PC-3 (cell line): ENCODE data around the gene CCDC7. TPM values are rescaled to one million over a fixed set of nuclear protein-coding genes. Genes with fewer than 3 reads are reported as not detected.
"Not testable (repeated sequence)": the region's sequence is repeated elsewhere in the genome, so short reads cannot be mapped to it uniquely, and the experiment has no call there.

Experiments used
- ATAC-seq: fragments of 200-7000 bp; cut with Tn5 transposase; 2 replicates; pipeline ENCODE4 v1.9.1; 2020; ENCODE audit warnings: mild to moderate bottlenecking, moderate library complexity
- BruUV-seq: library from RNA; stranded (reverse); fragments of 400-500 nt; replicated peaks from 2 replicates; lab custom pipeline; 2021; lab: Mats Ljungman, UMichigan
- CTCF ChIA-PET: fragments of 300-600 bp; sonication (Branson Sonifier 250); formaldehyde crosslinking; loops from one replicate; lab custom pipeline; 2022; ENCODE audit warnings: antibody characterized with exemption; lab: Charles Lee
- POLR2A ChIA-PET: fragments of 300-600 bp; sonication (Branson Sonifier 250); formaldehyde crosslinking; loops from one replicate; lab custom pipeline; 2022; ENCODE audit warnings: antibody characterized with exemption; ENCODE audit not compliant: unreplicated experiment; lab: Charles Lee
- DNase-seq: peaks from one replicate; pipeline ENCODE4 v3.0.0-alpha.2; 2015
- H2AFZ ChIP-seq: fragments of 300-600 bp; sonication (generic); 2 replicates; pipeline ENCODE4 v1.6.0; 2016; ENCODE audit warnings: antibody characterized with exemption, low read length
- H3F3A ChIP-seq: fragments of 300-600 bp; sonication (generic); one replicate; pipeline ENCODE4 v1.6.0; 2017; ENCODE audit warnings: antibody characterized with exemption, low read length, control low read depth, mild to moderate bottlenecking; ENCODE audit not compliant: unreplicated experiment
- H3K27ac ChIP-seq: fragments of 300-600 bp; sonication (generic); 2 replicates; pipeline ENCODE4 v1.5.1; 2016; ENCODE audit warnings: mild to moderate bottlenecking, low read length
- H3K27me3 ChIP-seq: fragments of 300-600 bp; sonication (generic); 2 replicates; pipeline ENCODE4 v1.6.1; 2016; ENCODE audit warnings: low read length, mixed read lengths
- H3K36me3 ChIP-seq: fragments of 300-600 bp; sonication (generic); 2 replicates; pipeline ENCODE4 v1.6.1; 2016; ENCODE audit warnings: low read depth, mixed run types, low read length, mixed read lengths
- H3K4me1 ChIP-seq: fragments of 300-600 bp; sonication (generic); 2 replicates; pipeline ENCODE4 v1.5.1; 2016; ENCODE audit warnings: low read length; ENCODE audit not compliant: insufficient read depth
- H3K4me2 ChIP-seq: fragments of 300-600 bp; sonication (generic); 2 replicates; pipeline ENCODE4 v1.6.0; 2016; ENCODE audit warnings: low read length
- H3K4me3 ChIP-seq: fragments of 300-600 bp; sonication (generic); 2 replicates; pipeline ENCODE4 v1.5.1; 2016; ENCODE audit warnings: mild to moderate bottlenecking, low read length, mixed read lengths
- H3K79me2 ChIP-seq: fragments of 300-600 bp; sonication (generic); 2 replicates; pipeline ENCODE4 v1.6.1; 2017; ENCODE audit warnings: low read length, mixed read lengths
- H3K9ac ChIP-seq: fragments of 300-600 bp; sonication (generic); 2 replicates; pipeline ENCODE4 v1.6.0; 2016; ENCODE audit warnings: mild to moderate bottlenecking, low read length
- H3K9me2 ChIP-seq: fragments of 300-600 bp; sonication (generic); replicated peaks from 2 replicates; pipeline ENCODE4 v1.6.1; 2016; ENCODE audit warnings: mixed run types, low read length, mixed read lengths
- H3K9me3 ChIP-seq: fragments of 300-600 bp; sonication (generic); 2 replicates; pipeline ENCODE4 v1.6.1; 2016; ENCODE audit warnings: low read length, mixed read lengths
- H4K20me1 ChIP-seq: fragments of 300-600 bp; sonication (generic); 2 replicates; pipeline ENCODE4 v1.6.1; 2016; ENCODE audit warnings: low read length, mixed read lengths
- CTCF ChIP-seq: fragments of 300-600 bp; sonication (generic); conservative IDR thresholded peaks from 2 replicates; pipeline ENCODE4 v1.5.1; 2017; ENCODE audit warnings: antibody characterized with exemption, low read depth, mild to moderate bottlenecking, low read length
- EZH2 ChIP-seq: fragments of 300-600 bp; sonication (generic); IDR thresholded peaks from one replicate; pipeline ENCODE4 v1.6.1; 2017; ENCODE audit warnings: antibody characterized with exemption, mild to moderate bottlenecking, low read length; ENCODE audit not compliant: unreplicated experiment
- EZH2phosphoT487 ChIP-seq: fragments of 300-600 bp; sonication (generic); IDR thresholded peaks from 2 replicates; pipeline ENCODE4 v1.6.1; 2018; ENCODE audit warnings: mild to moderate bottlenecking, antibody characterized with exemption, low read length, borderline replicate concordance
- intact Hi-C: fragments of 100-400 bp; cut with micrococcal nuclease; formaldehyde crosslinking; loops from 2 replicates; pipeline ENCODE4 v1.9.0; 2023
- total RNA-seq: library from RNA; depleted of rRNA; stranded (reverse); fragments of >200 nt; gene quantifications from 2 replicates; pipeline ENCODE4 v1.2.3, GENCODE V29; 2014

The CCDC7 gene
- total RNA-seq, 1 experiment from 2014 or later = 19.1 TPM

GRCh38 chr10:32693441-32693979, 247.6 kb downstream of the CCDC7 start:
- Histone ChIP-seq H3K27ac (no peak overlapping the region), H3K79me2 (no peaks in the 10 kb centered on the region), H4K20me1 (no peaks in the 10 kb centered on the region), H2AFZ (no peak overlapping the region), H3K9ac (no peak overlapping the region), H3K9me3 (no peaks in the 10 kb centered on the region), H3K9me2 (no peaks in the 10 kb centered on the region), H3K4me3 (no peak overlapping the region), H3K4me2 (no peak overlapping the region), H3F3A (peaks cover 5% of the 10 kb centered on the region), H3K27me3 (no peaks in the 10 kb centered on the region), H3K36me3 (no peaks in the 10 kb centered on the region), H3K4me1 (peaks cover 21% of the 10 kb centered on the region)
- ChIA-PET POLR2A (no interaction called here), CTCF (no interaction called here)
- intact Hi-C loops = loop anchor here (2.0 kb wide), 1 partner anchor 37 kb away; no protein-coding TSS in a partner anchor
- ATAC-seq (no peak), DNase-seq (no peak)
- no peak for TF ChIP-seq EZH2phosphoT487
- TF ChIP-seq CTCF = no peak
- no peak for TF ChIP-seq EZH2
- no TSS peak for BruUV-seq

GRCh38 chr10:32699683-32700082, 253.7 kb downstream of the CCDC7 start:
- CTCF ChIA-PET, H3K4me1 ChIP-seq, DNase-seq, BruUV-seq, H3K27ac ChIP-seq, H3K9ac ChIP-seq, intact Hi-C loops, H3K4me2 ChIP-seq, H3K27me3 ChIP-seq, H3K4me3 ChIP-seq, H3F3A ChIP-seq, ATAC-seq, H4K20me1 ChIP-seq, H2AFZ ChIP-seq, H3K79me2 ChIP-seq, H3K9me2 ChIP-seq, POLR2A ChIA-PET, H3K36me3 ChIP-seq, H3K9me3 ChIP-seq: not testable (repeated sequence)

- no peak overlapping the region for H3K27ac ChIP-seq
- no TSS peak for BruUV-seq
- no peaks in the 10 kb centered on the region for H3K4me1 ChIP-seq
- no peaks in the 10 kb centered on the region for H4K20me1 ChIP-seq
- intact Hi-C loops = loop anchor here (1.0 kb wide), 1 partner anchor 295 kb away; no protein-coding TSS in a partner anchor
- no peaks in the 10 kb centered on the region for H3K36me3 ChIP-seq
- CTCF ChIA-PET = interaction anchor here (0.6 kb wide), 1 partner anchor 68 kb away, joined by 3 read pairs; no protein-coding TSS in a partner anchor
- H3K9me3 ChIP-seq = no peaks in the 10 kb centered on the region
- H3K9ac ChIP-seq = no peak overlapping the region
- no peak overlapping the region for H2AFZ ChIP-seq
- H3K27me3 ChIP-seq = no peaks in the 10 kb centered on the region
- H3K4me2 ChIP-seq = no peak overlapping the region
- peak; percentile 69 for DNase-seq
- peak; percentile 82 for ATAC-seq
- POLR2A ChIA-PET = no interaction called here
- TF ChIP-seq EZH2 = no peak
- peak; percentile 84 for TF ChIP-seq CTCF
- no peaks in the 10 kb centered on the region for H3K79me2 ChIP-seq
- no peak overlapping the region for H3K4me3 ChIP-seq
- H3F3A ChIP-seq = no peaks in the 10 kb centered on the region
- no peaks in the 10 kb centered on the region for H3K9me2 ChIP-seq
Observed at GRCh38 chr10:32713560-32713959, 267.6 kb downstream of the CCDC7 start.
